Measurements from ENCODE around the gene FDX2.
A peak's percentile ranks its signal among the peaks of the same experiment; 100 is the strongest.

FDX2 gene

GRCh38 chr19:10292789-10293636 is 22.8 kb downstream of the FDX2 start:
- WGBS, 2 donors (ENCODE audit: extremely low coverage in 2 of 2, insufficient read length in 2 of 2, insufficient replicate concordance in 1 of 2): no CpG with 5 or more reads among the region's 56 CpGs
- DNase-seq (ENCODE audit: low spot score): no peak

GRCh38 chr19:10292206-10292788 is 23.5 kb downstream of the FDX2 start:
- Histone ChIP-seq H3K79me1 (ENCODE audit: low read depth, low read length) (no peaks in the 10 kb centered on the region), H4K8ac (ENCODE audit: low read depth, low read length) (no peak overlapping the region), H3K27me3 (ENCODE audit: control insufficient read depth in 3 of 3, insufficient read depth in 3 of 3, low read depth in 1 of 3, low read length in 3 of 3) (peaks cover 75 to 96% (median 76%) of the 10 kb centered on the region in 3 experiments), H2BK120ac (ENCODE audit: low read depth, low read length) (no peak overlapping the region), H2AFZ (ENCODE audit: low read length) (peak overlapping the region; percentile 98), H3K4me2 (ENCODE audit: insufficient read depth, low read length, poor library complexity, severe bottlenecking) (peak overlapping the region; percentile 77), H3K14ac (ENCODE audit: low read length) (no peak overlapping the region), H3K4ac (ENCODE audit: low read length) (no peak overlapping the region), H3K4me3 (ENCODE audit: low read length in 2 of 2) (peak overlapping the region; percentile 55 to 76), H3K4me1 (ENCODE audit: control insufficient read depth in 2 of 2, insufficient read depth in 1 of 2, low read depth in 1 of 2, low read length in 2 of 2) (peaks cover 29 to 32% of the 10 kb centered on the region in 2 donors), H3K27ac (replicated peaks; ENCODE audit: low read length) (no peak overlapping the region), H3K18ac (ENCODE audit: low read length) (peak overlapping the region; percentile 79), H2BK15ac (ENCODE audit: low read length) (peak overlapping the region; percentile 61), H3K23ac (ENCODE audit: low read depth, low read length, poor library complexity) (peak overlapping the region; percentile 29), H3K9me3 (replicated peaks in 1 of 2; ENCODE audit: control insufficient read depth in 2 of 2, insufficient read depth in 1 of 2, low read depth in 1 of 2, low read length in 2 of 2) (peaks cover 5 to 13% of the 10 kb centered on the region in 2 donors), H3K36me3 (replicated peaks in 1 of 2; ENCODE audit: control insufficient read depth in 2 of 2, insufficient read depth in 2 of 2, low read length in 2 of 2) (no peaks in the 10 kb centered on the region), H2BK5ac (ENCODE audit: low read length) (no peak overlapping the region), H4K91ac (ENCODE audit: low read depth, low read length, poor library complexity) (no peak overlapping the region), H3K9ac (ENCODE audit: low read depth, low read length, poor library complexity) (no peak overlapping the region), H2AK5ac (ENCODE audit: low read depth, low read length) (no peak overlapping the region), H2BK12ac (ENCODE audit: low read length) (peak overlapping the region; percentile 2)
- DNase-seq (ENCODE audit: low spot score): peak; percentile 77
- no CpG with 5 or more reads among the region's 45 CpGs for WGBS, 2 donors (ENCODE audit: extremely low coverage in 2 of 2, insufficient read length in 2 of 2, insufficient replicate concordance in 1 of 2)

More at GRCh38 chr19:10292789-10293636, 22.8 kb downstream of the FDX2 start:
- Histone ChIP-seq H2BK15ac (ENCODE audit: low read length) (peak overlapping the region; percentile 61), H4K91ac (ENCODE audit: low read depth, low read length, poor library complexity) (no peak overlapping the region), H2BK120ac (ENCODE audit: low read depth, low read length) (no peak overlapping the region), H2AFZ (ENCODE audit: low read length) (peak overlapping the region; percentile 98), H3K9me3 (replicated peaks in 1 of 2; ENCODE audit: control insufficient read depth in 2 of 2, insufficient read depth in 1 of 2, low read depth in 1 of 2, low read length in 2 of 2) (peaks cover 5 to 8% of the 10 kb centered on the region in 2 donors), H3K4me1 (ENCODE audit: control insufficient read depth in 2 of 2, insufficient read depth in 1 of 2, low read depth in 1 of 2, low read length in 2 of 2) (peaks cover 29 to 32% of the 10 kb centered on the region in 2 donors), H3K27ac (replicated peaks; ENCODE audit: low read length) (no peak overlapping the region), H3K14ac (ENCODE audit: low read length) (no peak overlapping the region), H3K4ac (ENCODE audit: low read length) (no peak overlapping the region), H3K27me3 (ENCODE audit: control insufficient read depth in 3 of 3, insufficient read depth in 3 of 3, low read depth in 1 of 3, low read length in 3 of 3) (peaks cover 70 to 89% (median 75%) of the 10 kb centered on the region in 3 experiments), H3K18ac (ENCODE audit: low read length) (peak overlapping the region; percentile 79), H4K8ac (ENCODE audit: low read depth, low read length) (no peak overlapping the region), H3K9ac (ENCODE audit: low read depth, low read length, poor library complexity) (peak overlapping the region; percentile 53), H3K23ac (ENCODE audit: low read depth, low read length, poor library complexity) (peak overlapping the region; percentile 21), H3K4me3 (ENCODE audit: low read length in 2 of 2) (peak overlapping the region; percentile 55 to 67), H2BK12ac (ENCODE audit: low read length) (peak overlapping the region; percentile 1), H3K36me3 (replicated peaks in 1 of 2; ENCODE audit: control insufficient read depth in 2 of 2, insufficient read depth in 2 of 2, low read length in 2 of 2) (no peaks in the 10 kb centered on the region), H3K4me2 (ENCODE audit: insufficient read depth, low read length, poor library complexity, severe bottlenecking) (peak overlapping the region; percentile 77), H2AK5ac (ENCODE audit: low read depth, low read length) (peak overlapping the region; percentile 24), H3K79me1 (ENCODE audit: low read depth, low read length) (no peaks in the 10 kb centered on the region), H2BK5ac (ENCODE audit: low read length) (no peak overlapping the region)

GRCh38 chr19:10291554-10292205 is 24.1 kb downstream of the FDX2 start:
- Histone ChIP-seq H2BK15ac (ENCODE audit: low read length) (peak overlapping the region; percentile 18), H2BK5ac (ENCODE audit: low read length) (no peak overlapping the region), H4K91ac (ENCODE audit: low read depth, low read length, poor library complexity) (no peak overlapping the region), H2AFZ (ENCODE audit: low read length) (peak overlapping the region; percentile 98), H3K4me1 (ENCODE audit: control insufficient read depth in 2 of 2, insufficient read depth in 1 of 2, low read depth in 1 of 2, low read length in 2 of 2) (peaks cover 28 to 35% of the 10 kb centered on the region in 2 donors), H3K36me3 (replicated peaks in 1 of 2; ENCODE audit: control insufficient read depth in 2 of 2, insufficient read depth in 2 of 2, low read length in 2 of 2) (no peaks in the 10 kb centered on the region), H3K9ac (ENCODE audit: low read depth, low read length, poor library complexity) (peak overlapping the region; percentile 61), H3K4ac (ENCODE audit: low read length) (no peak overlapping the region), H3K27me3 (ENCODE audit: control insufficient read depth in 3 of 3, insufficient read depth in 3 of 3, low read depth in 1 of 3, low read length in 3 of 3) (peaks cover 72 to 100% (median 77%) of the 10 kb centered on the region in 3 experiments), H3K27ac (replicated peaks; ENCODE audit: low read length) (no peak overlapping the region), H3K4me3 (ENCODE audit: low read length in 2 of 2) (peak overlapping the region; percentile 55 to 76), H2BK12ac (ENCODE audit: low read length) (peak overlapping the region; percentile 14), H3K23ac (ENCODE audit: low read depth, low read length, poor library complexity) (peak overlapping the region; percentile 52), H3K4me2 (ENCODE audit: insufficient read depth, low read length, poor library complexity, severe bottlenecking) (peak overlapping the region; percentile 87), H3K79me1 (ENCODE audit: low read depth, low read length) (no peaks in the 10 kb centered on the region), H3K9me3 (replicated peaks in 1 of 2; ENCODE audit: control insufficient read depth in 2 of 2, insufficient read depth in 1 of 2, low read depth in 1 of 2, low read length in 2 of 2) (peaks cover 5 to 13% of the 10 kb centered on the region in 2 donors), H3K14ac (ENCODE audit: low read length) (no peak overlapping the region), H3K18ac (ENCODE audit: low read length) (peak overlapping the region; percentile 58), H2AK5ac (ENCODE audit: low read depth, low read length) (peak overlapping the region; percentile 39), H4K8ac (ENCODE audit: low read depth, low read length) (no peak overlapping the region), H2BK120ac (ENCODE audit: low read depth, low read length) (no peak overlapping the region)
- no peak for DNase-seq (ENCODE audit: low spot score)
- no CpG with 5 or more reads among the region's 49 CpGs for WGBS, 2 donors (ENCODE audit: extremely low coverage in 2 of 2, insufficient read length in 2 of 2, insufficient replicate concordance in 1 of 2)

Data from neuronal stem cell (in vitro differentiated cells).